Neural cell (in vitro differentiated cells): Measurements from ENCODE around the gene FBRSL1. TPM values are rescaled to one million over a fixed set of nuclear protein-coding genes. Genes with fewer than 3 reads are reported as not detected.
A peak's percentile ranks its signal among the peaks of the same experiment; 100 is the strongest.

Source experiments
- H2AFZ ChIP-seq: fragments of 200-600, 300-800 bp; sonication (generic), shearing (Covaris generic); 2 replicates; pipeline ENCODE4 v1.6.0; 2014; ENCODE audit warnings: low read depth, mild to moderate bottlenecking, antibody characterized with exemption, low read length, moderate library complexity
- H3F3A ChIP-seq: fragments of 200-600 bp; shearing (Covaris generic); 2 replicates; pipeline ENCODE4 v1.6.1; 2016; ENCODE audit warnings: mild to moderate bottlenecking, moderate library complexity, mixed read lengths, antibody characterized with exemption, low read length; ENCODE audit not compliant: insufficient read depth, poor library complexity, severe bottlenecking
- H3K27ac ChIP-seq: fragments of 200-600, 300-800 bp; sonication (generic), shearing (Covaris generic); 2 replicates; pipeline ENCODE4 v1.5.1; 2014; ENCODE audit warnings: mild to moderate bottlenecking, low read length, moderate library complexity
- H3K27me3 ChIP-seq: fragments of 300-800, 200-600 bp; sonication (generic), shearing (Covaris generic); 2 replicates; pipeline ENCODE4 v1.6.0; 2014; ENCODE audit warnings: mild to moderate bottlenecking, low read depth, low read length, moderate library complexity; ENCODE audit not compliant: insufficient read depth
- H3K36me3 ChIP-seq: fragments of 300-800, 200-600 bp; sonication (generic), shearing (Covaris generic); 2 replicates; pipeline ENCODE4 v1.5.1; 2014; ENCODE audit warnings: mild to moderate bottlenecking, antibody characterized with exemption, low read length, moderate library complexity; ENCODE audit not compliant: insufficient read depth
- H3K4me2 ChIP-seq: fragments of 300-800, 200-600 bp; sonication (generic), shearing (Covaris generic); 2 replicates; pipeline ENCODE4 v1.6.0; 2014; ENCODE audit warnings: mild to moderate bottlenecking, low read length
- H3K4me3 ChIP-seq: fragments of 300-800, 200-600 bp; sonication (generic), shearing (Covaris generic); 2 replicates; pipeline ENCODE4 v1.5.1; 2014; ENCODE audit warnings: mild to moderate bottlenecking, low read length, moderate library complexity
- H3K79me2 ChIP-seq: fragments of 200-600 bp; shearing (Covaris generic); replicated peaks from 2 replicates; pipeline ENCODE4 v1.6.0; 2014; ENCODE audit warnings: mild to moderate bottlenecking, low read length, moderate library complexity; ENCODE audit not compliant: insufficient read depth
- H3K9ac ChIP-seq: fragments of 300-800, 200-600 bp; sonication (generic), shearing (Covaris generic); 2 replicates; pipeline ENCODE4 v1.6.1; 2016; ENCODE audit warnings: mild to moderate bottlenecking, low read length, mixed read lengths
- H3K9me2 ChIP-seq: fragments of 200-600 bp; shearing (Covaris generic); 2 replicates; pipeline ENCODE4 v1.6.1; 2016; ENCODE audit warnings: mild to moderate bottlenecking, low read length, mixed read lengths; ENCODE audit not compliant: insufficient read depth
- H3K9me3 ChIP-seq: fragments of 200-600, 300-800 bp; sonication (generic), shearing (Covaris generic); 2 replicates; pipeline ENCODE4 v1.6.1; 2016; ENCODE audit warnings: mild to moderate bottlenecking, mixed run types, low read length, moderate library complexity, mixed read lengths
- H4K20me1 ChIP-seq: fragments of 200-600 bp; shearing (Covaris generic); 2 replicates; pipeline ENCODE4 v1.6.1; 2016; ENCODE audit warnings: mild to moderate bottlenecking, mixed run types; ENCODE audit not compliant: insufficient read depth
- EP300 ChIP-seq: fragments of 450-650 bp; conservative IDR thresholded peaks from 2 replicates; pipeline ENCODE4 v1.6.1; 2014; ENCODE audit warnings: antibody characterized with exemption, mild to moderate bottlenecking, moderate library complexity; ENCODE audit not compliant: poor library complexity, severe bottlenecking
- EZH2 ChIP-seq: fragments of 200-600, 300-800 bp; shearing (Covaris generic), sonication (generic); IDR thresholded peaks from 2 replicates; pipeline ENCODE4 v1.6.1; 2014; ENCODE audit warnings: antibody characterized with exemption, low read length, borderline replicate concordance, mild to moderate bottlenecking; ENCODE audit not compliant: insufficient read depth, poor library complexity, severe bottlenecking
- POLR2AphosphoS5 ChIP-seq: IDR thresholded peaks from 2 replicates; pipeline ENCODE4 v1.6.1; 2012
- RAD21 ChIP-seq: fragments of 450-650 bp; conservative IDR thresholded peaks from 2 replicates; pipeline ENCODE4 v1.6.1; 2014; ENCODE audit warnings: antibody characterized with exemption, mild to moderate bottlenecking, moderate library complexity
- SMC3 ChIP-seq: fragments of 450-650 bp; conservative IDR thresholded peaks from 2 replicates; pipeline ENCODE4 v1.6.1; 2014; ENCODE audit warnings: antibody characterized with exemption, mild to moderate bottlenecking, moderate library complexity; ENCODE audit not compliant: poor library complexity
- TAF1 ChIP-seq: IDR thresholded peaks from 2 replicates; pipeline ENCODE4 v1.6.1; 2012; ENCODE audit warnings: low read depth
- polyA plus RNA-seq: library from polyadenylated mRNA; depleted of rRNA; stranded (reverse); fragments of >200 nt; gene quantifications from 2 replicates; pipeline ENCODE4 v1.2.3, GENCODE V29; 2014
- TF ChIP-seq, protein P1 (sequence below): IDR thresholded peaks from 2 replicates; pipeline ENCODE4 v1.6.1; 2012; ENCODE audit warnings: borderline replicate concordance
- TF ChIP-seq, protein P2 (sequence below): fragments of 450-650 bp; IDR thresholded peaks from 2 replicates; pipeline ENCODE4 v1.5.1; 2014; ENCODE audit warnings: antibody characterized with exemption, mild to moderate bottlenecking, moderate library complexity; ENCODE audit not compliant: poor library complexity, severe bottlenecking

FBRSL1 gene
- polyA plus RNA-seq, 1 donor from 2014 or later, result 11.9 TPM

DNA sequence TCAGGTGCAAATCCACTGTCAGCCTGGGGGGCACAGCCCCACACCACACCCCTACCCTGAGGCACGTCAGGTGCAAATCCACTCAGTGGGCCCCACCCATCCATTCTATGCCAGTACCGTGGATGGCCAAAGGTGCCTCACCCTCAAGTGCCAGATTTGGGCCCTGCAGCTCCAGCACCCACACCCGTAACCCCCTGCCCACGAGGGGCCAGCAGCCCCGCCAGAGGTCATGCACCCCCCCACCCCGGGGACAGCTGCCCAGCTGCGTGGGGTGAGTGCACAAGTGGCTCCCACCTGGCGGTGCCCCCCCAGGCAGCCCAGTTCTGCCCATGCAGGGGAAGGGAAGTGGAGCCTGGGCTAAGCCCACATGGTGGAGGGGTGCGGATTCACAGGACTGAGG lies 51.2 kb downstream of the FBRSL1 start:
- no peak overlapping the region for H3K27ac ChIP-seq
- no peak overlapping the region for H3K4me3 ChIP-seq
- H3K4me2 ChIP-seq, result no peak overlapping the region
- H3K9me2 ChIP-seq, result no peaks in the 10 kb centered on the region
- H2AFZ ChIP-seq, result no peak overlapping the region
- H3K9ac ChIP-seq, result peak overlapping the region; percentile 73
- no peaks in the 10 kb centered on the region for H4K20me1 ChIP-seq
- no peaks in the 10 kb centered on the region for H3K9me3 ChIP-seq
- no peaks in the 10 kb centered on the region for H3F3A ChIP-seq
- no peaks in the 10 kb centered on the region for H3K36me3 ChIP-seq
- no peaks in the 10 kb centered on the region for H3K79me2 ChIP-seq
- TF ChIP-seq, protein P1, sequence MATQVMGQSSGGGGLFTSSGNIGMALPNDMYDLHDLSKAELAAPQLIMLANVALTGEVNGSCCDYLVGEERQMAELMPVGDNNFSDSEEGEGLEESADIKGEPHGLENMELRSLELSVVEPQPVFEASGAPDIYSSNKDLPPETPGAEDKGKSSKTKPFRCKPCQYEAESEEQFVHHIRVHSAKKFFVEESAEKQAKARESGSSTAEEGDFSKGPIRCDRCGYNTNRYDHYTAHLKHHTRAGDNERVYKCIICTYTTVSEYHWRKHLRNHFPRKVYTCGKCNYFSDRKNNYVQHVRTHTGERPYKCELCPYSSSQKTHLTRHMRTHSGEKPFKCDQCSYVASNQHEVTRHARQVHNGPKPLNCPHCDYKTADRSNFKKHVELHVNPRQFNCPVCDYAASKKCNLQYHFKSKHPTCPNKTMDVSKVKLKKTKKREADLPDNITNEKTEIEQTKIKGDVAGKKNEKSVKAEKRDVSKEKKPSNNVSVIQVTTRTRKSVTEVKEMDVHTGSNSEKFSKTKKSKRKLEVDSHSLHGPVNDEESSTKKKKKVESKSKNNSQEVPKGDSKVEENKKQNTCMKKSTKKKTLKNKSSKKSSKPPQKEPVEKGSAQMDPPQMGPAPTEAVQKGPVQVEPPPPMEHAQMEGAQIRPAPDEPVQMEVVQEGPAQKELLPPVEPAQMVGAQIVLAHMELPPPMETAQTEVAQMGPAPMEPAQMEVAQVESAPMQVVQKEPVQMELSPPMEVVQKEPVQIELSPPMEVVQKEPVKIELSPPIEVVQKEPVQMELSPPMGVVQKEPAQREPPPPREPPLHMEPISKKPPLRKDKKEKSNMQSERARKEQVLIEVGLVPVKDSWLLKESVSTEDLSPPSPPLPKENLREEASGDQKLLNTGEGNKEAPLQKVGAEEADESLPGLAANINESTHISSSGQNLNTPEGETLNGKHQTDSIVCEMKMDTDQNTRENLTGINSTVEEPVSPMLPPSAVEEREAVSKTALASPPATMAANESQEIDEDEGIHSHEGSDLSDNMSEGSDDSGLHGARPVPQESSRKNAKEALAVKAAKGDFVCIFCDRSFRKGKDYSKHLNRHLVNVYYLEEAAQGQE, result no peak
- TF ChIP-seq POLR2AphosphoS5, result no peak
- no peak for TF ChIP-seq RAD21
- no peak for TF ChIP-seq EZH2
- H3K27me3 ChIP-seq, result no peaks in the 10 kb centered on the region

DNA sequence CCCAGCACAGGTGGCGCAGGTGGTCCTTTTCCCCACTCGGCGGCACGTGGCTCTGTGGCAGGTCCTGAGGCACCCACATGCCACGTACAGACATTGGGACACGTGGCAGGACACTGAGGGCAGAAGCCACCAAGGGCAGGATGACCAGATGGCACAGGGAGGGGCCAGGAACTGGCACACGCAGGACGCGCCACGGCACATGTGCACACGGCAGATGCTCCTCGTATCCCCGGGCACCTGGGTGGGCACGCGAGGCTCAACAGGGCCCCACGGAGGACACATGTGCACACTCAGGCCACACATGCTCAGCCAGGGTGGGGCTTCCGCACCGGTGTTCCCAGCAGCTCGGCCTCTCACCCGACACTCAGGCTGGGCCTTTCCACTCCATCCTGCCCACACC lies 52.0 kb downstream of the FBRSL1 start:
- Histone ChIP-seq H3K27ac (peak overlapping the region; percentile 95), H3K4me3 (peak overlapping the region; percentile 38), H3K27me3 (no peaks in the 10 kb centered on the region)

DNA sequence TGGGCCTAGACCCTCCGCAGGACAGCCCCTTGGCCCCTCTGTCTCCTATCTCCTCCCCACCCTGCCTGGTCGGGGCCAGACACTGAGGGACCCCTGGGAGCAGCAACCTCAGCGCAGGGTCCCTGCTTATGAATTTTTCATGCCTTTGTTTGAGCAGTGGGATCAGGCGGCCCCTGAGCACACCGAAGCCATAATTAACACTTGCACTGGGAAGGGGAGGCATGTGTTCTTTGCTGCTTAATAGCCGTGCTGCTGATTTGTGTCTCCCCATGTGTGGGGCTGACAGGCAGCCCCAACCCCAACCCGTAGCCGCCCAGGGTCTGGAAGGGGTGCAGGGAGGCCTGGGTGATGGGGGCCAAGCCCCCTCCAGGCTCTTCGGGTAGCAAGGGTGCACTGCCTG lies 52.7 kb downstream of the FBRSL1 start:
- peak overlapping the region; percentile 38 for H3K4me3 ChIP-seq
- H2AFZ ChIP-seq, result peak overlapping the region; percentile 57
- H3K79me2 ChIP-seq, result no peaks in the 10 kb centered on the region
- H3F3A ChIP-seq, result no peaks in the 10 kb centered on the region
- no peaks in the 10 kb centered on the region for H3K36me3 ChIP-seq
- H3K27ac ChIP-seq, result peak overlapping the region; percentile 95
- peak overlapping the region; percentile 73 for H3K9ac ChIP-seq
- TF ChIP-seq EP300, result no peak
- TF ChIP-seq, protein P1, result peak; percentile 51
- no peaks in the 10 kb centered on the region for H3K9me2 ChIP-seq
- no peaks in the 10 kb centered on the region for H3K27me3 ChIP-seq
- no peaks in the 10 kb centered on the region for H3K9me3 ChIP-seq
- no peaks in the 10 kb centered on the region for H4K20me1 ChIP-seq
- no peak overlapping the region for H3K4me2 ChIP-seq

More for the DNA sequence above, 52.0 kb downstream of the FBRSL1 start:
- Histone ChIP-seq H3K9me2 (no peaks in the 10 kb centered on the region), H3K4me2 (no peak overlapping the region), H3K79me2 (no peaks in the 10 kb centered on the region), H3K36me3 (no peaks in the 10 kb centered on the region), H2AFZ (no peak overlapping the region), H3K9ac (peak overlapping the region; percentile 73), H3F3A (no peaks in the 10 kb centered on the region), H3K9me3 (no peaks in the 10 kb centered on the region), H4K20me1 (no peaks in the 10 kb centered on the region)
- TF ChIP-seq, protein P2, sequence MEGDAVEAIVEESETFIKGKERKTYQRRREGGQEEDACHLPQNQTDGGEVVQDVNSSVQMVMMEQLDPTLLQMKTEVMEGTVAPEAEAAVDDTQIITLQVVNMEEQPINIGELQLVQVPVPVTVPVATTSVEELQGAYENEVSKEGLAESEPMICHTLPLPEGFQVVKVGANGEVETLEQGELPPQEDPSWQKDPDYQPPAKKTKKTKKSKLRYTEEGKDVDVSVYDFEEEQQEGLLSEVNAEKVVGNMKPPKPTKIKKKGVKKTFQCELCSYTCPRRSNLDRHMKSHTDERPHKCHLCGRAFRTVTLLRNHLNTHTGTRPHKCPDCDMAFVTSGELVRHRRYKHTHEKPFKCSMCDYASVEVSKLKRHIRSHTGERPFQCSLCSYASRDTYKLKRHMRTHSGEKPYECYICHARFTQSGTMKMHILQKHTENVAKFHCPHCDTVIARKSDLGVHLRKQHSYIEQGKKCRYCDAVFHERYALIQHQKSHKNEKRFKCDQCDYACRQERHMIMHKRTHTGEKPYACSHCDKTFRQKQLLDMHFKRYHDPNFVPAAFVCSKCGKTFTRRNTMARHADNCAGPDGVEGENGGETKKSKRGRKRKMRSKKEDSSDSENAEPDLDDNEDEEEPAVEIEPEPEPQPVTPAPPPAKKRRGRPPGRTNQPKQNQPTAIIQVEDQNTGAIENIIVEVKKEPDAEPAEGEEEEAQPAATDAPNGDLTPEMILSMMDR, result no peak
- TF ChIP-seq RAD21, result no peak
- TF ChIP-seq EZH2, result no peak
- no peak for TF ChIP-seq SMC3
- TF ChIP-seq TAF1, result no peak
- TF ChIP-seq POLR2AphosphoS5, result no peak
- no peak for TF ChIP-seq EP300
